IMR-90 (cell line): Measurements from ENCODE around the gene MAP2K5. TPM values are rescaled to one million over a fixed set of nuclear protein-coding genes. Genes with fewer than 3 reads are reported as not detected.

Experiments used
- ATAC-seq: fragments of 200-7000 bp; cut with Tn5 transposase; 2 replicates; pipeline ENCODE4 v1.9.1; 2020; ENCODE audit warnings: low read depth, mild to moderate bottlenecking, moderate library complexity
- BruUV-seq: library from RNA; stranded (reverse); fragments of 400-500 nt; replicated peaks from 2 replicates; lab custom pipeline; 2021; lab: Mats Ljungman, UMichigan
- CTCF ChIA-PET: fragments of 300-600 bp; formaldehyde crosslinking; extraction: SDS; loops from one replicate; lab custom pipeline; 2021; ENCODE audit warnings: antibody characterized with exemption; lab: Yijun Ruan, JAX
- POLR2A ChIA-PET: fragments of 300-600 bp; sonication (Branson Sonifier 250); formaldehyde crosslinking; loops from one replicate; lab custom pipeline; 2022; ENCODE audit warnings: antibody characterized with exemption; ENCODE audit not compliant: unreplicated experiment; lab: Charles Lee
- DNase-seq: peaks from one replicate; pipeline ENCODE4 v3.0.0; 2013
- H2AFZ ChIP-seq: replicated peaks from 2 replicates; pipeline ENCODE3; 2013; ENCODE audit warnings: low read length, mild to moderate bottlenecking; ENCODE audit not compliant: poor library complexity
- H2AK5ac ChIP-seq: 2 replicates; pipeline ENCODE4 v1.6.1; 2013; ENCODE audit warnings: low read depth, low read length, inconsistent platforms
- H2AK9ac ChIP-seq: replicated peaks from 2 replicates; pipeline ENCODE3; 2013; ENCODE audit warnings: mild to moderate bottlenecking, low read depth, low read length, moderate library complexity; ENCODE audit not compliant: poor library complexity
- H2BK120ac ChIP-seq: 2 replicates; pipeline ENCODE4 v1.6.1; 2013; ENCODE audit warnings: low read depth, low read length, inconsistent platforms
- H2BK15ac ChIP-seq: 3 replicates; pipeline ENCODE4 v1.6.1; 2013; ENCODE audit warnings: low read depth, low read length, inconsistent platforms
- H2BK20ac ChIP-seq: 2 replicates; pipeline ENCODE4 v1.6.1; 2013; ENCODE audit warnings: low read depth, mild to moderate bottlenecking, inconsistent platforms, low read length, moderate library complexity
- H2BK5ac ChIP-seq: 2 replicates; pipeline ENCODE4 v1.6.1; 2013; ENCODE audit warnings: mild to moderate bottlenecking, low read depth, low read length, inconsistent platforms; ENCODE audit not compliant: poor library complexity, severe bottlenecking
- H3K14ac ChIP-seq: replicated peaks from 2 replicates; pipeline ENCODE4 v1.6.1; 2013; ENCODE audit warnings: low read depth, low read length, inconsistent platforms
- H3K18ac ChIP-seq: 2 replicates; pipeline ENCODE4 v1.6.1; 2013; ENCODE audit warnings: low read depth, low read length, control low read depth
- H3K23ac ChIP-seq: 2 replicates; pipeline ENCODE4 v1.6.1; 2013; ENCODE audit warnings: low read depth, low read length, inconsistent platforms
- H3K27ac ChIP-seq: 2 replicates; pipeline ENCODE4 v1.5.1; 2013; ENCODE audit warnings: mild to moderate bottlenecking, control low read depth, low read length; ENCODE audit not compliant: insufficient read depth
- H3K27me3 ChIP-seq: 2 replicates; pipeline ENCODE4 v1.6.1; 2013; ENCODE audit warnings: low read length; ENCODE audit not compliant: control insufficient read depth, insufficient read depth
- H3K36me3 ChIP-seq: 2 replicates; pipeline ENCODE4 v1.6.1; 2013; ENCODE audit warnings: low read length, mixed read lengths; ENCODE audit not compliant: control insufficient read depth, insufficient read depth
- H3K4ac ChIP-seq: 2 replicates; pipeline ENCODE4 v1.6.1; 2013; ENCODE audit warnings: low read depth, low read length, inconsistent platforms
- H3K4me1 ChIP-seq: 2 replicates; pipeline ENCODE4 v1.6.1; 2013; ENCODE audit warnings: low read length, mixed read lengths; ENCODE audit not compliant: control insufficient read depth, insufficient read depth
- H3K4me2 ChIP-seq: 2 replicates; pipeline ENCODE4 v1.6.1; 2013; ENCODE audit warnings: low read depth, mild to moderate bottlenecking, control low read depth, low read length, moderate library complexity
- H3K4me3 ChIP-seq: 2 replicates; pipeline ENCODE4 v1.5.1; 2013; ENCODE audit warnings: low read depth, mild to moderate bottlenecking, control low read depth, low read length, moderate library complexity; ENCODE audit not compliant: insufficient read depth
- H3K56ac ChIP-seq: 2 replicates; pipeline ENCODE4 v1.6.1; 2013; ENCODE audit warnings: low read length, inconsistent platforms; ENCODE audit not compliant: insufficient read depth; ENCODE audit errors: extremely low read depth
- H3K79me1 ChIP-seq, 2 experiments: 2 replicates each; pipeline ENCODE4 v1.6.1; 2013; ENCODE audit warnings: low read length in 2 of 2, inconsistent platforms in 1 of 2, low read depth in 1 of 2
- H3K9ac ChIP-seq: 2 replicates; pipeline ENCODE4 v1.6.1; 2013; ENCODE audit warnings: low read depth, low read length, control low read depth
- H3K9me1 ChIP-seq: 2 replicates; pipeline ENCODE4 v1.6.1; 2013; ENCODE audit warnings: low read length, inconsistent platforms; ENCODE audit not compliant: insufficient read depth
- H3K9me3 ChIP-seq: 2 replicates; pipeline ENCODE4 v1.6.1; 2013; ENCODE audit warnings: low read length; ENCODE audit not compliant: control insufficient read depth, insufficient read depth
- H4K20me1 ChIP-seq: 2 replicates; pipeline ENCODE4 v1.6.1; 2013; ENCODE audit warnings: low read length, inconsistent platforms; ENCODE audit not compliant: insufficient read depth
- H4K5ac ChIP-seq: 2 replicates; pipeline ENCODE4 v1.6.1; 2013; ENCODE audit warnings: mild to moderate bottlenecking, low read depth, low read length, control low read depth
- H4K8ac ChIP-seq, 2 experiments: 2 replicates each; pipeline ENCODE4 v1.6.1; 2013; ENCODE audit warnings: low read depth in 2 of 2, low read length in 2 of 2, control low read depth in 1 of 2, inconsistent platforms in 1 of 2
- H4K91ac ChIP-seq: 2 replicates; pipeline ENCODE4 v1.6.1; 2013; ENCODE audit warnings: low read depth, low read length, inconsistent platforms; ENCODE audit not compliant: insufficient read depth
- BHLHE40 ChIP-seq: fragments of 150-350 bp; IDR thresholded peaks from 2 replicates; pipeline ENCODE4 v1.6.1; 2016; ENCODE audit warnings: mild to moderate bottlenecking, low read depth, low read length
- CEBPB ChIP-seq: IDR thresholded peaks from 2 replicates; pipeline ENCODE4 v1.6.1; 2012; ENCODE audit warnings: low read depth, low read length, improper control_type of control experiment
- CTCF ChIP-seq: conservative IDR thresholded peaks from 2 replicates; pipeline ENCODE4 v1.5.1; 2012; ENCODE audit warnings: mild to moderate bottlenecking, low read depth, low read length, improper control_type of control experiment
- FOS ChIP-seq: fragments of 150-350 bp; IDR thresholded peaks from 2 replicates; pipeline ENCODE4 v1.6.1; 2016; ENCODE audit warnings: low read depth, low read length
- MAZ ChIP-seq: IDR thresholded peaks from 2 replicates; pipeline ENCODE4 v1.6.1; 2012; ENCODE audit warnings: low read depth, mild to moderate bottlenecking, low read length, improper control_type of control experiment, moderate library complexity, borderline replicate concordance
- MXI1 ChIP-seq: IDR thresholded peaks from 2 replicates; pipeline ENCODE4 v1.6.1; 2012; ENCODE audit warnings: low read depth, mild to moderate bottlenecking, low read length, moderate library complexity, borderline replicate concordance
- POLR2A ChIP-seq: IDR thresholded peaks from 2 replicates; pipeline ENCODE4 v1.6.1; 2012; ENCODE audit warnings: mild to moderate bottlenecking, low read depth, low read length
- RCOR1 ChIP-seq: IDR thresholded peaks from 2 replicates; pipeline ENCODE4 v1.6.1; 2012; ENCODE audit warnings: mild to moderate bottlenecking, low read length, improper control_type of control experiment; ENCODE audit not compliant: insufficient replicate concordance
- RFX5 ChIP-seq: IDR thresholded peaks from 2 replicates; pipeline ENCODE4 v1.8.0; 2012; ENCODE audit warnings: low read depth, mild to moderate bottlenecking, low read length, moderate library complexity
- SMC3 ChIP-seq: fragments of 150-350 bp; IDR thresholded peaks from 2 replicates; pipeline ENCODE4 v1.6.1; 2016; ENCODE audit warnings: low read depth, mild to moderate bottlenecking, antibody characterized with exemption, low read length, moderate library complexity
- WGBS, 2 experiments: methylation state at CpG; one replicate each; pipeline versions ENCODE4 v1.1.5 to v1.1.7; 2013; ENCODE audit warnings: missing lambda C conversion rate in 2 of 2; ENCODE audit not compliant: insufficient read length in 1 of 2; ENCODE audit errors: extremely low coverage in 2 of 2; 5-methylcytosine and 5-hydroxymethylcytosine counted together
- dilution Hi-C: fragments of 300-500 bp; cut with HindIII; formaldehyde crosslinking; loops from one replicate; pipeline ENCODE4 v1.14.3; 2018; ENCODE audit warnings: low sequenced_read_pairs; ENCODE audit not compliant: unreplicated experiment
- in situ Hi-C: fragments of 300-500 bp; cut with MboI; formaldehyde crosslinking; loops from 3 replicates; pipeline ENCODE4 v1.14.3; 2019; ENCODE audit warnings: low sequenced_read_pairs, inconsistent platforms, mixed read lengths
- intact Hi-C: fragments of 100-400 bp; cut with micrococcal nuclease; formaldehyde crosslinking; loops from 2 replicates; pipeline ENCODE4 v1.10.0; 2022
- polyA plus RNA-seq, 3 experiments: library from polyadenylated mRNA; depleted of rRNA; stranded (reverse); fragments of >200 nt; gene quantifications; 2 replicates each; pipeline ENCODE4 v1.2.3, GENCODE V29; 2012; ENCODE audit warnings: low replicate concordance in 1 of 3
- total RNA-seq: library from RNA; depleted of rRNA; stranded (reverse); fragments of >200 nt; gene quantifications from 2 replicates; pipeline ENCODE4 v1.2.3, GENCODE V29; 2012
- TF ChIP-seq, protein P1 (sequence below): fragments of 150-350 bp; IDR thresholded peaks from 2 replicates; pipeline ENCODE4 v1.6.1; 2017; ENCODE audit warnings: mild to moderate bottlenecking, antibody characterized with exemption, low read length, low read depth
- TF ChIP-seq, protein P2 (sequence below): fragments of 150-350 bp; IDR thresholded peaks from 2 replicates; pipeline ENCODE4 v1.6.1; 2016; ENCODE audit warnings: low read depth, mild to moderate bottlenecking, low read length, moderate library complexity, borderline replicate concordance

The MAP2K5 gene
- total and polyA plus RNA-seq, 2 of the 4 experiments (the other 2 are of a cell fraction) = 1.6 to 6.1 TPM

- Histone ChIP-seq H2AK5ac (no peak overlapping the region), H3K79me1 (no peaks in the 10 kb centered on the region), H2BK5ac (no peak overlapping the region), H3K56ac (no peak overlapping the region), H2AK9ac (no peak overlapping the region), H3K14ac (no peak overlapping the region), H3K4me3 (no peak overlapping the region), H3K4me1 (no peaks in the 10 kb centered on the region), H3K23ac (no peak overlapping the region), H3K27me3 (no peaks in the 10 kb centered on the region), H3K9me3 (no peaks in the 10 kb centered on the region), H3K9me1 (no peaks in the 10 kb centered on the region), H3K36me3 (peaks cover 4% of the 10 kb centered on the region; the same call in 1 of the 2 replicates), H2BK120ac (no peak overlapping the region), H3K4ac (no peak overlapping the region), H2BK15ac (no peak overlapping the region), H2AFZ (no peak overlapping the region), H3K9ac (no peak overlapping the region), H4K5ac (no peak overlapping the region), H3K4me2 (no peak overlapping the region), H4K20me1 (0 out of 2 replicates have a peak, but pooled peaks cover 3% of the 10 kb centered on the region), H4K8ac (no peak overlapping the region), H2BK20ac (no peak overlapping the region), H4K91ac (no peak overlapping the region), H3K27ac (no peak overlapping the region), H3K18ac (no peak overlapping the region)
- CTCF ChIA-PET = no interaction called here
- in situ Hi-C loops = no loop called here
- DNase-seq (no peak), ATAC-seq (no peak)
- POLR2A ChIA-PET = no interaction called here
- BruUV-seq = no TSS peak
- no CpG with 5 or more reads among the region's 7 CpGs for WGBS, 2 experiments
- TF ChIP-seq, protein P1, sequence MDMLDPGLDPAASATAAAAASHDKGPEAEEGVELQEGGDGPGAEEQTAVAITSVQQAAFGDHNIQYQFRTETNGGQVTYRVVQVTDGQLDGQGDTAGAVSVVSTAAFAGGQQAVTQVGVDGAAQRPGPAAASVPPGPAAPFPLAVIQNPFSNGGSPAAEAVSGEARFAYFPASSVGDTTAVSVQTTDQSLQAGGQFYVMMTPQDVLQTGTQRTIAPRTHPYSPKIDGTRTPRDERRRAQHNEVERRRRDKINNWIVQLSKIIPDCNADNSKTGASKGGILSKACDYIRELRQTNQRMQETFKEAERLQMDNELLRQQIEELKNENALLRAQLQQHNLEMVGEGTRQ = no peak
- TF ChIP-seq CEBPB = no peak
- no peak for TF ChIP-seq MXI1
- TF ChIP-seq POLR2A = no peak
- TF ChIP-seq SMC3 = no peak
- TF ChIP-seq RCOR1 = no peak
- TF ChIP-seq FOS = no peak
- TF ChIP-seq, protein P2, sequence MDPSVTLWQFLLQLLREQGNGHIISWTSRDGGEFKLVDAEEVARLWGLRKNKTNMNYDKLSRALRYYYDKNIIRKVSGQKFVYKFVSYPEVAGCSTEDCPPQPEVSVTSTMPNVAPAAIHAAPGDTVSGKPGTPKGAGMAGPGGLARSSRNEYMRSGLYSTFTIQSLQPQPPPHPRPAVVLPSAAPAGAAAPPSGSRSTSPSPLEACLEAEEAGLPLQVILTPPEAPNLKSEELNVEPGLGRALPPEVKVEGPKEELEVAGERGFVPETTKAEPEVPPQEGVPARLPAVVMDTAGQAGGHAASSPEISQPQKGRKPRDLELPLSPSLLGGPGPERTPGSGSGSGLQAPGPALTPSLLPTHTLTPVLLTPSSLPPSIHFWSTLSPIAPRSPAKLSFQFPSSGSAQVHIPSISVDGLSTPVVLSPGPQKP = no peak
- no peak for TF ChIP-seq MAZ
- TF ChIP-seq RFX5 = no peak
- no peak for TF ChIP-seq CTCF
- TF ChIP-seq BHLHE40 = no peak
- dilution Hi-C loops = no loop called here
- intact Hi-C loops = no loop called here
These were observed 240.1 kb downstream of the MAP2K5 start for GRCh38 chr15:67782691-67782991.
